ENCODE results near the gene SOX15.
"Not testable (repeated sequence)": the region's sequence is repeated elsewhere in the genome, so short reads cannot be mapped to it uniquely, and the experiment has no call there.

Gene SOX15

GRCh38 chr17:7631398-7632380 is 41.8 kb upstream of the SOX15 start:
- no peak overlapping the region for H3K27ac ChIP-seq
- ChIA-PET CTCF (interaction anchor here (0.5 to 2.3 kb wide), 10 partner anchors 11 to 703 kb away, joined by 3 to 14 read pairs (median 4); partner anchors contain the start of genes ATP1B2 and TP53), POLR2A (ENCODE audit: low non-redundant PET) (no interaction called here)
- no peak for DNase-seq (ENCODE audit: low spot score)
- TF ChIP-seq CTCF (conservative IDR thresholded peaks at IDR 0.05; ENCODE audit: low read depth), result no peak

GRCh38 chr17:7629939-7630571 is 40.2 kb upstream of the SOX15 start, which contains the start of gene SHBG:
SHBG (plus strand) TSS chr17:7630135; CDS start chr17:7630173, 38 bp downstream.
- CTCF ChIA-PET, result no interaction called here

GRCh38 chr17:7627250-7628121 is 37.6 kb upstream of the SOX15 start, which contains the start of gene SAT2:
SAT2 (minus strand) TSS chr17:7627821; CDS start chr17:7627635, 186 bp downstream.
- no peak for TF ChIP-seq CTCF (conservative IDR thresholded peaks at IDR 0.05; ENCODE audit: low read depth)
- H3K27ac ChIP-seq, result peak within 1 kb of the TSS; percentile 77
- CTCF ChIA-PET, result interaction anchor here (0.6 to 0.9 kb wide), 2 partner anchors 38 to 53 kb away, joined by 3 read pairs; no protein-coding TSS in a partner anchor
- POLR2A ChIA-PET (ENCODE audit: low non-redundant PET), result interaction anchor here (1.0 kb wide), 2 partner anchors 12 to 59 kb away, joined by 3 read pairs; no protein-coding TSS in a partner anchor
- DNase-seq (ENCODE audit: low spot score), result peak; percentile 98

More at GRCh38 chr17:7629939-7630571, 40.2 kb upstream of the SOX15 start, which contains the start of gene SHBG:
- H3K27ac ChIP-seq, result no peak within 1 kb of the TSS
- POLR2A ChIA-PET (ENCODE audit: low non-redundant PET), result no interaction called here
- no peak for TF ChIP-seq CTCF (conservative IDR thresholded peaks at IDR 0.05; ENCODE audit: low read depth)
- no peak for DNase-seq (ENCODE audit: low spot score)

DNA sequence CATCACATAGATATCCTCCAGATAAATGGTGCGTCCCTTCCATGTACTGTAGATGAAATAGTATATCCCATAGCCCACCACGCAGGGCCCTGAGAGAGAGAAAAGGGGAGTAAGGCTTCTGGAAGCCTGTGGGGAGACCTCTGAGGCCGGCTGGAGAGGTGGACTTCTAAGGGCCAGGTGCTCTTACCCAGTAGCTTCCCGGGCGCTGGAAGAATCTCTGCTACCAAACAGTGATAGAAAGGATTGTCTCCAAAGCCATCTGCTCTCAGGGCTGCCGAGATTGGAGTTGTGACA is 37.0 kb upstream of the SOX15 start:
- ChIA-PET CTCF (interaction anchor here (0.5 to 0.9 kb wide), 2 partner anchors 12 to 38 kb away, joined by 3 to 4 read pairs; no protein-coding TSS in a partner anchor), POLR2A (ENCODE audit: low non-redundant PET) (no interaction called here)
- no peak for TF ChIP-seq CTCF (conservative IDR thresholded peaks at IDR 0.05; ENCODE audit: low read depth)
- peak overlapping the region; percentile 77 for H3K27ac ChIP-seq
- no peak for DNase-seq (ENCODE audit: low spot score)

DNA sequence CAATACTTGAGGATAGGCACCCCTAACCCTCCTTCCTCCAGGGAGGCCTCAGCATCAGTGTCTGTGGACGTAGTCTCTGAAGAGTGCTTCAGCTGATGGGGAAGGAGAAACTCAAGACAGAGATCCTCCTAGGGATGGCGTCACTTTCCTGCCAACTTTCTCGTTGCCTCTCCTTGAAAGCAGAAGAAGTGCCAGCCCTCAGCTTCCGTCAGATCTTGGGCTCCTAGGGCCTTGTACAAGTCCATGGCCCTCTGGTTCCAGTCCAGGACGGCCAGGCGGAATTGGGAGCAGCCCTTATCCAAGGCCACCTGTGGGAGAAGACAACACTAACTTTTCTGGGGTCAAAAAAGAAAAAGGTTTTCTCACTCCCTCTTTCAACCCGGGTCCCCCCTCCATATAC is 36.4 kb upstream of the SOX15 start:
- no peak for DNase-seq (ENCODE audit: low spot score)
- ChIA-PET CTCF (interaction anchor here (0.5 to 0.9 kb wide), 2 partner anchors 11 to 37 kb away, joined by 3 to 4 read pairs; no protein-coding TSS in a partner anchor), POLR2A (ENCODE audit: low non-redundant PET) (interaction anchor here (0.7 kb wide), 1 partner anchor 605 kb away, joined by 5 read pairs; no protein-coding TSS in a partner anchor)
- H3K27ac ChIP-seq, result 0 out of 2 replicates have a peak overlapping the region, but pooled peaks have one; percentile 77
- TF ChIP-seq CTCF (conservative IDR thresholded peaks at IDR 0.05; ENCODE audit: low read depth), result no peak

DNA sequence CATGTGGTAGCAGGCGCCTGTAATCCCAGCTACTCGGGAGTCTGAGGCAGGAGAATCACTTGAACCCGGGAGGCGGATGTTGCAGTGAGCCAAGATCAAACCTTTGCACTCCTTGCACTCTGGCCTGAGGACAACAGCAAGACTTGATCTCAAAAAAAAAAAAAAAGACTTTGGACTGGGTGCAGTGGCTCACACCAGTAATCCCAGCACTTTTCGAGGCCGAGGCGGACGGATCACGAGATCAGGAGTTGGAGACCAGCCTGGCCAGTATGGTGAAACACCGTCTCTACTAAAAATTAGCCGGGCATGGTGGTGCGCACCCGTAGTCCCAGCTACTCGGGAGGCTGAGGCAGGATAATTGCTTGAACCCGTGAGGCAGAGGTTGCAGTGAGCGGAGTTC is 35.9 kb upstream of the SOX15 start:
- POLR2A ChIA-PET (ENCODE audit: low non-redundant PET), result interaction anchor here (0.7 kb wide), 1 partner anchor 605 kb away, joined by 5 read pairs; no protein-coding TSS in a partner anchor
- CTCF ChIA-PET; DNase-seq (ENCODE audit: low spot score); H3K27ac ChIP-seq: not testable (repeated sequence)
